ENCODE results near the gene XPO5. TPM values are rescaled to one million over a fixed set of nuclear protein-coding genes. Genes with fewer than 3 reads are reported as not detected.
A peak's percentile ranks its signal among the peaks of the same experiment; 100 is the strongest.

XPO5 gene
- total RNA-seq, 1 donor from 2014 or later: 54.8 TPM

GRCh38 chr6:43481075-43481474 is 94.8 kb downstream of the XPO5 start:
- DNase-seq (ENCODE audit: low read depth): no peak
- TF ChIP-seq CTCF (IDR thresholded peaks at IDR 0.05; ENCODE audit: insufficient read depth, low read length, poor library complexity, severe bottlenecking): no peak
- Histone ChIP-seq H3K27me3 (ENCODE audit: control insufficient read depth, insufficient read depth, low read length) (no peaks in the 10 kb centered on the region), H3K4me3 (ENCODE audit: low read depth, low read length) (no peak overlapping the region), H3K36me3 (ENCODE audit: control insufficient read depth, insufficient read depth, low read length) (no peaks in the 10 kb centered on the region)

GRCh38 chr6:43478008-43478372 is 97.8 kb downstream of the XPO5 start:
- DNase-seq (ENCODE audit: low read depth): no peak
- Histone ChIP-seq H3K27me3 (ENCODE audit: control insufficient read depth, insufficient read depth, low read length) (no peaks in the 10 kb centered on the region), H3K36me3 (ENCODE audit: control insufficient read depth, insufficient read depth, low read length) (no peaks in the 10 kb centered on the region), H3K4me3 (ENCODE audit: low read depth, low read length) (peak overlapping the region; percentile 72)
- TF ChIP-seq CTCF (IDR thresholded peaks at IDR 0.05; ENCODE audit: insufficient read depth, low read length, poor library complexity, severe bottlenecking): no peak

- peak; percentile 51 for DNase-seq (ENCODE audit: low read depth)
- H3K27me3 ChIP-seq (ENCODE audit: control insufficient read depth, insufficient read depth, low read length): no peaks in the 10 kb centered on the region
- TF ChIP-seq CTCF (IDR thresholded peaks at IDR 0.05; ENCODE audit: insufficient read depth, low read length, poor library complexity, severe bottlenecking): no peak
- H3K36me3 ChIP-seq (ENCODE audit: control insufficient read depth, insufficient read depth, low read length): no peaks in the 10 kb centered on the region
- H3K4me3 ChIP-seq (ENCODE audit: low read depth, low read length): peak within 1 kb of the TSS; percentile 72
Measured at GRCh38 chr6:43477235-43478007, 98.4 kb downstream of the XPO5 start, which contains the start of gene TJAP1. Gene TJAP1, plus strand, starts transcription at chr6:43477570. Its CDS starts 21,432 bp downstream, at chr6:43499002.

GRCh38 chr6:43476746-43477145 is 99.1 kb downstream of the XPO5 start:
- Histone ChIP-seq H3K36me3 (ENCODE audit: control insufficient read depth, insufficient read depth, low read length) (no peaks in the 10 kb centered on the region), H3K27me3 (ENCODE audit: control insufficient read depth, insufficient read depth, low read length) (no peaks in the 10 kb centered on the region), H3K4me3 (ENCODE audit: low read depth, low read length) (peak overlapping the region; percentile 72)
- TF ChIP-seq CTCF (IDR thresholded peaks at IDR 0.05; ENCODE audit: insufficient read depth, low read length, poor library complexity, severe bottlenecking): no peak
- DNase-seq (ENCODE audit: low read depth): no peak

- no peak for TF ChIP-seq CTCF (IDR thresholded peaks at IDR 0.05; ENCODE audit: insufficient read depth, low read length, poor library complexity, severe bottlenecking)
- no peaks in the 10 kb centered on the region for H3K36me3 ChIP-seq (ENCODE audit: control insufficient read depth, insufficient read depth, low read length)
Measured at GRCh38 chr6:43475516-43475915, 100.3 kb downstream of the XPO5 start.

GRCh38 chr6:43472515-43472914 is 103.3 kb downstream of the XPO5 start:
- DNase-seq (ENCODE audit: low read depth): no peak
- no peak for TF ChIP-seq CTCF (IDR thresholded peaks at IDR 0.05; ENCODE audit: insufficient read depth, low read length, poor library complexity, severe bottlenecking)
- H3K4me3 ChIP-seq (ENCODE audit: low read depth, low read length): no peak overlapping the region
- no peaks in the 10 kb centered on the region for H3K36me3 ChIP-seq (ENCODE audit: control insufficient read depth, insufficient read depth, low read length)
- H3K27me3 ChIP-seq (ENCODE audit: control insufficient read depth, insufficient read depth, low read length): no peaks in the 10 kb centered on the region

More at GRCh38 chr6:43475516-43475915, 100.3 kb downstream of the XPO5 start:
- no peak for DNase-seq (ENCODE audit: low read depth)
- Histone ChIP-seq H3K27me3 (ENCODE audit: control insufficient read depth, insufficient read depth, low read length) (no peaks in the 10 kb centered on the region), H3K4me3 (ENCODE audit: low read depth, low read length) (no peak overlapping the region)

Measured in kidney epithelial cell (primary cell).